GM23338 (cell line): ENCODE results near the gene SLC51B. TPM values are rescaled to one million over a fixed set of nuclear protein-coding genes. Genes with fewer than 3 reads are reported as not detected.

Experiments
- ATAC-seq: fragments of 200-7000 bp; cut with Tn5 transposase; 3 replicates; pipeline ENCODE4 v1.9.1; 2020
- DNase-seq: peaks from one replicate; pipeline ENCODE4 v3.0.0-alpha.2; 2015; ENCODE audit warnings: low spot score
- H2AFZ ChIP-seq: fragments of 200-600 bp; sonication (generic); 2 replicates; pipeline ENCODE4 v1.8.0; 2016; ENCODE audit warnings: antibody characterized with exemption, mild to moderate bottlenecking, moderate library complexity
- H3F3A ChIP-seq: fragments of 200-600 bp; sonication (generic); replicated peaks from 2 replicates; pipeline ENCODE4 v1.8.0; 2017; ENCODE audit warnings: antibody characterized with exemption, mixed run types, low read depth
- H3K27ac ChIP-seq: fragments of 200-600 bp; sonication (generic); 2 replicates; pipeline ENCODE4 v1.6.1; 2016; ENCODE audit warnings: low read depth
- H3K27me3 ChIP-seq: fragments of 200-600 bp; sonication (generic); 2 replicates; pipeline ENCODE4 v1.8.0; 2016; ENCODE audit warnings: mild to moderate bottlenecking, mixed run types, moderate library complexity; ENCODE audit not compliant: insufficient read depth
- H3K36me3 ChIP-seq: fragments of 200-600 bp; sonication (generic); 2 replicates; pipeline ENCODE4 v1.8.0; 2016; ENCODE audit warnings: mild to moderate bottlenecking; ENCODE audit not compliant: insufficient read depth
- H3K4me1 ChIP-seq: fragments of 200-600 bp; sonication (generic); 2 replicates; pipeline ENCODE4 v1.8.0; 2016; ENCODE audit warnings: mild to moderate bottlenecking, moderate library complexity; ENCODE audit not compliant: insufficient read depth
- H3K4me2 ChIP-seq: fragments of 200-600 bp; sonication (generic); 2 replicates; pipeline ENCODE4 v1.7.1; 2017; ENCODE audit warnings: mixed run types
- H3K4me3 ChIP-seq: fragments of 200-600 bp; sonication (generic); 2 replicates; pipeline ENCODE4 v1.6.1; 2016; ENCODE audit warnings: mixed run types
- H3K79me2 ChIP-seq: fragments of 200-600 bp; sonication (generic); replicated peaks from 2 replicates; pipeline ENCODE4 v1.8.0; 2017; ENCODE audit warnings: mild to moderate bottlenecking; ENCODE audit not compliant: insufficient read depth
- H3K9me2 ChIP-seq: fragments of 200-600 bp; sonication (generic); 2 replicates; pipeline ENCODE4 v1.8.0; 2017; ENCODE audit not compliant: insufficient read depth
- H4K20me1 ChIP-seq: fragments of 200-600 bp; sonication (generic); replicated peaks from 2 replicates; pipeline ENCODE4 v1.8.0; 2017; ENCODE audit warnings: mild to moderate bottlenecking; ENCODE audit not compliant: insufficient read depth
- H3K27ac Mint-ChIP-seq: 2 replicates; pipeline ENCODE4 v1.8.0; 2020; ENCODE audit warnings: inconsistent platforms, mild to moderate bottlenecking, moderate library complexity, mixed read lengths
- H3K27me3 Mint-ChIP-seq: 3 replicates; pipeline ENCODE4 v1.8.0; 2022; ENCODE audit warnings: low read depth, mild to moderate bottlenecking, moderate library complexity, mixed read lengths, inconsistent platforms; ENCODE audit not compliant: insufficient read depth, poor library complexity
- H3K36me3 Mint-ChIP-seq: 3 replicates; pipeline ENCODE4 v1.8.0; 2021; ENCODE audit warnings: low read depth, mild to moderate bottlenecking, inconsistent platforms, moderate library complexity, mixed read lengths
- H3K4me1 Mint-ChIP-seq: 3 replicates; pipeline ENCODE4 v1.8.0; 2020; ENCODE audit warnings: mild to moderate bottlenecking, inconsistent platforms, mixed read lengths
- H3K4me3 Mint-ChIP-seq: 3 replicates; pipeline ENCODE4 v1.8.0; 2021; ENCODE audit warnings: moderate library complexity, mild to moderate bottlenecking, inconsistent platforms, mixed read lengths
- H3K9me3 Mint-ChIP-seq: 3 replicates; pipeline ENCODE4 v1.8.0; 2020; ENCODE audit warnings: moderate library complexity, mild to moderate bottlenecking, inconsistent platforms, mixed read lengths
- CREB1 ChIP-seq: fragments of 250-450 bp; sonication (Bioruptor Pico); IDR thresholded peaks from 2 replicates; pipeline ENCODE4 v1.5.0; 2020; ENCODE audit warnings: low read depth, mild to moderate bottlenecking, moderate library complexity
- CTCF ChIP-seq, 2 experiments: fragments of 200-600 bp in 1 of 2; sonication (generic) in 1 of 2; conservative IDR thresholded peaks; 2 replicates each; pipeline versions ENCODE4 v1.5.1 to v1.6.1; 2016 to 2017; ENCODE audit warnings: antibody characterized with exemption in 2 of 2, low read depth in 2 of 2, mild to moderate bottlenecking in 2 of 2, moderate library complexity in 1 of 2
- ETS1 ChIP-seq: IDR thresholded peaks from 2 replicates; pipeline ENCODE4 v1.6.1; 2016; ENCODE audit warnings: antibody characterized with exemption
- EZH2phosphoT487 ChIP-seq: fragments of 200-600 bp; sonication (generic); IDR thresholded peaks from one replicate; pipeline ENCODE4 v1.8.1; 2018; ENCODE audit warnings: antibody characterized with exemption; ENCODE audit not compliant: unreplicated experiment
- POLR2AphosphoS5 ChIP-seq: IDR thresholded peaks from 2 replicates; pipeline ENCODE4 v1.6.1; 2016; ENCODE audit warnings: antibody characterized with exemption, low read depth
- REST ChIP-seq: IDR thresholded peaks from one replicate; pipeline ENCODE4 v1.6.1; 2018; ENCODE audit warnings: antibody characterized with exemption; ENCODE audit not compliant: unreplicated experiment
- STAT1 ChIP-seq: IDR thresholded peaks from one replicate; pipeline ENCODE4 v1.6.1; 2016; ENCODE audit warnings: antibody characterized with exemption; ENCODE audit not compliant: unreplicated experiment
- ZNF114 ChIP-seq: fragments of 250-450 bp; sonication (Bioruptor Pico); IDR thresholded peaks from 2 replicates; pipeline ENCODE4 v1.5.0; 2020; ENCODE audit warnings: mild to moderate bottlenecking, moderate library complexity
- ZNF462 ChIP-seq: fragments of 250-450 bp; sonication (Bioruptor Pico); IDR thresholded peaks from 2 replicates; pipeline ENCODE4 v1.5.0; 2020; ENCODE audit warnings: mild to moderate bottlenecking, moderate library complexity
- polyA plus RNA-seq: library from polyadenylated mRNA; unstranded; fragments of >200 nt; fragmentation: Nextera tagmentation; extraction: Ambion mirVana; gene quantifications from 2 replicates; pipeline ENCODE4 v1.2.1, GENCODE V29; 2016
- total RNA-seq: library from RNA; depleted of rRNA; stranded (reverse); fragments of >200 nt; shearing (Covaris generic); gene quantifications from 2 replicates; pipeline ENCODE4 v1.2.3, GENCODE V29; 2014

The SLC51B gene
- total and polyA plus RNA-seq, 2 experiments from 2014 or later, result not detected

GRCh38 chr15:65021488-65021887 is 23.7 kb upstream of the SLC51B start (continued):
- TF ChIP-seq REST (no peak), STAT1 (no peak), ZNF114 (no peak), CREB1 (CRISPR knock-in tag) (no peak), ETS1 (no peak)

- Histone ChIP-seq H3K9me2 (no peaks in the 10 kb centered on the region), H3K4me2 (no peak overlapping the region), H3K79me2 (peaks cover 15% of the 10 kb centered on the region), H3K4me1 (peaks cover 10% of the 10 kb centered on the region), H3K27me3 (no peaks in the 10 kb centered on the region), H4K20me1 (peaks cover 15% of the 10 kb centered on the region), H3K27ac (no peak overlapping the region), H2AFZ (no peak overlapping the region), H3K36me3 (no peaks in the 10 kb centered on the region), H3K4me3 (no peak overlapping the region), H3F3A (0 out of 2 replicates have a peak, but pooled peaks cover 6% of the 10 kb centered on the region)
- Mint-ChIP-seq H3K27ac (no peak overlapping the region), H3K27me3 (peaks cover 11% of the 10 kb centered on the region), H3K36me3 (peaks cover 19% of the 10 kb centered on the region), H3K4me3 (no peak overlapping the region), H3K9me3 (no peaks in the 10 kb centered on the region), H3K4me1 (peaks cover 8% of the 10 kb centered on the region)
- ATAC-seq (no peak), DNase-seq (no peak)
- no peak for TF ChIP-seq CTCF (conservative IDR thresholded peaks at IDR 0.05; ENCODE audit: low read depth in 2 of 2)
- no peak for TF ChIP-seq ZNF462 (CRISPR knock-in tag)
- TF ChIP-seq POLR2AphosphoS5, result no peak
- TF ChIP-seq REST, result no peak
- no peak for TF ChIP-seq EZH2phosphoT487
- no peak for TF ChIP-seq ZNF114
Observed at GRCh38 chr15:65026756-65027155, 18.4 kb upstream of the SLC51B start.
